H9 (cell line): Measurements from ENCODE around the gene P4HA3. TPM values are rescaled to one million over a fixed set of nuclear protein-coding genes. Genes with fewer than 3 reads are reported as not detected.
"Not testable (repeated sequence)": the region's sequence is repeated elsewhere in the genome, so short reads cannot be mapped to it uniquely, and the experiment has no call there.

Experiments used
- DNase-seq: peaks from one replicate; pipeline ENCODE4 v3.0.0-alpha.2; 2017
- H2AFZ ChIP-seq: one replicate; pipeline ENCODE4 v1.6.1; 2013; ENCODE audit warnings: mild to moderate bottlenecking, low read length, control low read depth, moderate library complexity
- H2AK5ac ChIP-seq: 2 replicates; pipeline ENCODE4 v1.6.1; 2013; ENCODE audit warnings: low read length, control low read depth, mixed read lengths; ENCODE audit not compliant: insufficient read length
- H2BK120ac ChIP-seq: one replicate; pipeline ENCODE4 v1.6.1; 2013; ENCODE audit warnings: low read depth, mild to moderate bottlenecking, low read length, control low read depth, inconsistent platforms; ENCODE audit not compliant: poor library complexity, severe bottlenecking
- H2BK12ac ChIP-seq: 2 replicates; pipeline ENCODE4 v1.6.1; 2013; ENCODE audit warnings: low read length, control low read depth, mixed read lengths, low read depth; ENCODE audit not compliant: insufficient read length
- H2BK15ac ChIP-seq: 2 replicates; pipeline ENCODE4 v1.6.1; 2013; ENCODE audit warnings: low read depth, low read length, control low read depth
- H2BK20ac ChIP-seq: one replicate; pipeline ENCODE4 v1.6.1; 2013; ENCODE audit warnings: low read depth, mild to moderate bottlenecking, low read length, control low read depth, inconsistent platforms; ENCODE audit not compliant: poor library complexity, severe bottlenecking
- H2BK5ac ChIP-seq: 2 replicates; pipeline ENCODE4 v1.6.1; 2013; ENCODE audit warnings: low read length, control low read depth, mixed read lengths; ENCODE audit not compliant: insufficient read length
- H3K14ac ChIP-seq: 2 replicates; pipeline ENCODE4 v1.6.1; 2013; ENCODE audit warnings: low read length, control low read depth; ENCODE audit not compliant: insufficient read depth
- H3K18ac ChIP-seq: 2 replicates; pipeline ENCODE4 v1.6.1; 2013; ENCODE audit warnings: low read depth, mild to moderate bottlenecking, mixed read lengths, low read length, control low read depth; ENCODE audit not compliant: insufficient read length
- H3K23ac ChIP-seq: 2 replicates; pipeline ENCODE4 v1.6.1; 2013; ENCODE audit warnings: low read length, control low read depth, mixed read lengths, low read depth; ENCODE audit not compliant: insufficient read length
- H3K23me2 ChIP-seq: 2 replicates; pipeline ENCODE4 v1.6.1; 2013; ENCODE audit warnings: low read depth, mild to moderate bottlenecking, mixed read lengths, low read length, control low read depth; ENCODE audit not compliant: insufficient read length, poor library complexity, severe bottlenecking
- H3K27ac ChIP-seq: 2 replicates; pipeline ENCODE4 v1.5.1; 2013; ENCODE audit warnings: low read length, control low read depth, mixed read lengths, low read depth; ENCODE audit not compliant: insufficient read length
- H3K27me3 ChIP-seq: 2 replicates; pipeline ENCODE4 v1.6.1; 2013; ENCODE audit warnings: low read length, control low read depth, inconsistent platforms; ENCODE audit not compliant: insufficient read depth
- H3K4ac ChIP-seq: 2 replicates; pipeline ENCODE4 v1.6.1; 2013; ENCODE audit warnings: low read depth, mild to moderate bottlenecking, control low read depth, inconsistent platforms, low read length, moderate library complexity
- H3K4me1 ChIP-seq: 2 replicates; pipeline ENCODE4 v1.6.1; 2013; ENCODE audit warnings: low read length, control low read depth, inconsistent platforms; ENCODE audit not compliant: insufficient read depth
- H3K4me2 ChIP-seq: 2 replicates; pipeline ENCODE4 v1.6.1; 2013; ENCODE audit warnings: low read length, control low read depth, mixed read lengths; ENCODE audit not compliant: insufficient read length, insufficient read depth
- H3K56ac ChIP-seq: 2 replicates; pipeline ENCODE4 v1.6.1; 2013; ENCODE audit warnings: low read depth, mild to moderate bottlenecking, mixed read lengths, low read length, control low read depth; ENCODE audit not compliant: insufficient read length
- H3K79me1 ChIP-seq: 2 replicates; pipeline ENCODE4 v1.6.1; 2013; ENCODE audit warnings: low read depth, mild to moderate bottlenecking, moderate library complexity, low read length, control low read depth, inconsistent platforms; ENCODE audit not compliant: insufficient read depth, poor library complexity, severe bottlenecking
- H3K79me2 ChIP-seq: 2 replicates; pipeline ENCODE4 v1.6.1; 2013; ENCODE audit warnings: low read length, control low read depth, inconsistent platforms; ENCODE audit not compliant: insufficient read depth
- H3K9ac ChIP-seq: 2 replicates; pipeline ENCODE4 v1.6.1; 2013; ENCODE audit warnings: low read length, control low read depth, mixed read lengths; ENCODE audit not compliant: insufficient read length; ENCODE audit errors: extremely low read depth
- H3K9me3 ChIP-seq: one replicate; pipeline ENCODE4 v1.6.1; 2013; ENCODE audit warnings: low read depth, low read length, inconsistent platforms; ENCODE audit not compliant: control insufficient read depth
- H3T11ph ChIP-seq: one replicate; pipeline ENCODE4 v1.6.1; 2013; ENCODE audit warnings: mild to moderate bottlenecking, low read length, control low read depth, inconsistent platforms
- H4K20me1 ChIP-seq: one replicate; pipeline ENCODE4 v1.6.1; 2013; ENCODE audit not compliant: control insufficient read depth, insufficient read length, insufficient read depth
- H4K5ac ChIP-seq: 2 replicates; pipeline ENCODE4 v1.6.1; 2013; ENCODE audit warnings: low read depth, mild to moderate bottlenecking, mixed read lengths, low read length, control low read depth; ENCODE audit not compliant: insufficient read length
- H4K8ac ChIP-seq: replicated peaks from 2 replicates; pipeline ENCODE4 v1.6.1; 2013; ENCODE audit warnings: low read length, control low read depth, mixed read lengths, low read depth; ENCODE audit not compliant: insufficient read length
- H4K91ac ChIP-seq: 2 replicates; pipeline ENCODE4 v1.6.1; 2013; ENCODE audit warnings: low read depth, mild to moderate bottlenecking, moderate library complexity, mixed read lengths, low read length, control low read depth; ENCODE audit not compliant: insufficient read length
- H3K27ac Mint-ChIP-seq, 3 experiments: 2 replicates in 2 of 3; 3 replicates in 1 of 3; pipeline ENCODE4 v1.8.0; 2020 to 2021; ENCODE audit warnings: mixed read lengths in 3 of 3, mild to moderate bottlenecking in 1 of 3, moderate library complexity in 1 of 3
- H3K27me3 Mint-ChIP-seq: 2 replicates; pipeline ENCODE4 v1.8.0; 2021; ENCODE audit warnings: low read depth, mild to moderate bottlenecking, moderate library complexity, mixed read lengths
- H3K36me3 Mint-ChIP-seq, 3 experiments: 2 replicates in 2 of 3; 3 replicates in 1 of 3; pipeline ENCODE4 v1.8.0; 2020 to 2021; ENCODE audit warnings: low read depth in 3 of 3, mixed read lengths in 3 of 3; ENCODE audit not compliant: insufficient read depth in 1 of 3
- H3K4me1 Mint-ChIP-seq, 2 experiments: 2 replicates each; pipeline ENCODE4 v1.8.0; 2020; ENCODE audit warnings: mixed read lengths in 2 of 2
- H3K4me3 Mint-ChIP-seq, 2 experiments: 2 replicates in 1 of 2; 3 replicates in 1 of 2; pipeline ENCODE4 v1.8.0; 2020 to 2021; ENCODE audit warnings: mild to moderate bottlenecking in 2 of 2, mixed read lengths in 2 of 2, moderate library complexity in 1 of 2
- H3K9me3 Mint-ChIP-seq, 2 experiments: 2 replicates in 1 of 2; 3 replicates in 1 of 2; pipeline ENCODE4 v1.8.0; 2020; ENCODE audit warnings: mild to moderate bottlenecking in 2 of 2, mixed read lengths in 2 of 2, moderate library complexity in 1 of 2
- WGBS: extraction: QIAGEN DNeasy Blood & Tissue Kit; methylation state at CpG from one replicate; pipeline ENCODE4 v1.1.7; 2013; ENCODE audit warnings: missing lambda C conversion rate, low lambda C conversion rate, mixed read lengths; ENCODE audit not compliant: insufficient read length; ENCODE audit errors: extremely low coverage; 5-methylcytosine and 5-hydroxymethylcytosine counted together
- total RNA-seq: library from RNA; stranded (reverse); gene quantifications from 2 replicates; pipeline ENCODE4 v1.2.1, GENCODE V29; 2021
- TF ChIP-seq, protein P1 (sequence below): fragments of 200-600 bp; sonication (generic); conservative IDR thresholded peaks from 3 replicates; pipeline ENCODE4 v1.8.0; 2021; ENCODE audit warnings: antibody characterized with exemption, mild to moderate bottlenecking

P4HA3 gene
- total RNA-seq, 1 experiment from 2014 or later, result not detected

- no peaks in the 10 kb centered on the region for H3K9me3 ChIP-seq
- no peak overlapping the region for H3K18ac ChIP-seq
- no peaks in the 10 kb centered on the region for H4K20me1 ChIP-seq
- H4K8ac ChIP-seq, result no peak overlapping the region
- H3K27ac ChIP-seq, result no peak overlapping the region
- no peak overlapping the region for H3T11ph ChIP-seq
- H3K9ac ChIP-seq, result no peak overlapping the region
- H2BK15ac ChIP-seq, result no peak overlapping the region
- no peaks in the 10 kb centered on the region for H3K27me3 ChIP-seq
- H4K91ac ChIP-seq, result no peak overlapping the region
- H3K23me2 ChIP-seq, result no peaks in the 10 kb centered on the region
- Mint-ChIP-seq H3K4me1 (no peaks in the 10 kb centered on the region), H3K4me3 (no peak overlapping the region), H3K9me3 (peaks cover 6% of the 10 kb centered on the region in 2 experiments; a peak in 4 of 5 replicates), H3K27ac (no peak overlapping the region), H3K27me3 (no peaks in the 10 kb centered on the region), H3K36me3 (peaks cover 6 to 26% (median 23%) of the 10 kb centered on the region in 3 experiments; a peak in 6 of 7 replicates)
- H2BK12ac ChIP-seq, result no peak overlapping the region
- no peak overlapping the region for H4K5ac ChIP-seq
- no peaks in the 10 kb centered on the region for H3K79me2 ChIP-seq
- no peak overlapping the region for H3K23ac ChIP-seq
- H3K56ac ChIP-seq, result no peak overlapping the region
- H2BK20ac ChIP-seq, result no peak overlapping the region
- H3K4ac ChIP-seq, result no peak overlapping the region
- H3K4me1 ChIP-seq, result no peaks in the 10 kb centered on the region
- DNase-seq, result no peak
- H2BK120ac ChIP-seq, result no peak overlapping the region
- H2AK5ac ChIP-seq, result no peak overlapping the region
- TF ChIP-seq, protein P1, sequence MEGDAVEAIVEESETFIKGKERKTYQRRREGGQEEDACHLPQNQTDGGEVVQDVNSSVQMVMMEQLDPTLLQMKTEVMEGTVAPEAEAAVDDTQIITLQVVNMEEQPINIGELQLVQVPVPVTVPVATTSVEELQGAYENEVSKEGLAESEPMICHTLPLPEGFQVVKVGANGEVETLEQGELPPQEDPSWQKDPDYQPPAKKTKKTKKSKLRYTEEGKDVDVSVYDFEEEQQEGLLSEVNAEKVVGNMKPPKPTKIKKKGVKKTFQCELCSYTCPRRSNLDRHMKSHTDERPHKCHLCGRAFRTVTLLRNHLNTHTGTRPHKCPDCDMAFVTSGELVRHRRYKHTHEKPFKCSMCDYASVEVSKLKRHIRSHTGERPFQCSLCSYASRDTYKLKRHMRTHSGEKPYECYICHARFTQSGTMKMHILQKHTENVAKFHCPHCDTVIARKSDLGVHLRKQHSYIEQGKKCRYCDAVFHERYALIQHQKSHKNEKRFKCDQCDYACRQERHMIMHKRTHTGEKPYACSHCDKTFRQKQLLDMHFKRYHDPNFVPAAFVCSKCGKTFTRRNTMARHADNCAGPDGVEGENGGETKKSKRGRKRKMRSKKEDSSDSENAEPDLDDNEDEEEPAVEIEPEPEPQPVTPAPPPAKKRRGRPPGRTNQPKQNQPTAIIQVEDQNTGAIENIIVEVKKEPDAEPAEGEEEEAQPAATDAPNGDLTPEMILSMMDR, result no peak
- H3K14ac ChIP-seq, result no peak overlapping the region
- WGBS, result no CpG with 5 or more reads among the region's 1 CpG
- H3K79me1 ChIP-seq, result no peaks in the 10 kb centered on the region
- H3K4me2 ChIP-seq, result no peak overlapping the region
- H2AFZ ChIP-seq, result no peak overlapping the region
- no peak overlapping the region for H2BK5ac ChIP-seq
Measured at GRCh38 chr11:74332291-74332690, 20.9 kb upstream of the P4HA3 start.

GRCh38 chr11:74331000-74331399 is 19.6 kb upstream of the P4HA3 start:
- H3K23ac ChIP-seq, H3K79me2 ChIP-seq, H3K27ac ChIP-seq, H3T11ph ChIP-seq, H4K20me1 ChIP-seq, H3K56ac ChIP-seq, H4K5ac ChIP-seq, H3K4ac ChIP-seq, H2AK5ac ChIP-seq, H3K4me2 ChIP-seq, H2BK15ac ChIP-seq, H3K27me3 ChIP-seq, H3K9me3 ChIP-seq, H2BK5ac ChIP-seq, H2BK120ac ChIP-seq, H3K4me1 Mint-ChIP-seq, H3K23me2 ChIP-seq, H4K8ac ChIP-seq, H3K4me1 ChIP-seq, H3K18ac ChIP-seq, H3K27ac Mint-ChIP-seq, H3K14ac ChIP-seq, H3K27me3 Mint-ChIP-seq, H2BK20ac ChIP-seq, H3K4me3 Mint-ChIP-seq, DNase-seq, H2AFZ ChIP-seq, H2BK12ac ChIP-seq, H3K79me1 ChIP-seq, H3K9ac ChIP-seq, H3K9me3 Mint-ChIP-seq, H4K91ac ChIP-seq: not testable (repeated sequence)
- no CpG with 5 or more reads among the region's 6 CpGs for WGBS
- peaks cover 4 to 22% (median 20%) of the 10 kb centered on the region in 3 experiments; a peak in 6 of 7 replicates for H3K36me3 Mint-ChIP-seq
